ENCODE results near the gene AHCYL2.

The AHCYL2 gene

DNA sequence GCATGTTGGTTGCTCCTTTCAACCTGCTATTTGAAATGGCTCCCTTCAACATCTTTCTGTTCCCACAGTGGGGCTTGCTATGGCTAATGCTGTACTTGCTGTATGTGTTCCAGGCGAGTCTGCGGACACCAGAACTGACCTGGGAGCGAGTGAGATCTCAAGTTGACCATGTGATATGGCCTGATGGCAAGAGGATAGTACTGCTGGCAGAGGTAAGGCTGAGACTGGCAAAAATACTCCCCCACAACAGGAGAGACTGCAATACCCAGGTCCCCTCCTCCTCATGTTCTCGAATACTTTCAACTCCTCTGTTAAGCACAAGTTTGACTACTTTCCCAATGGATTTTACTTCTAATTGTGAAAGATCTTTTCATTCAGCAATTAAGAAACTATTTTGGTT is 197.9 kb downstream of the AHCYL2 start:
- H3K4me3 Mint-ChIP-seq, result no peak overlapping the region
- DNase-seq (ENCODE audit: low spot score), result no peak
- H3K9me3 Mint-ChIP-seq, result no peaks in the 10 kb centered on the region
- no peaks in the 10 kb centered on the region for H3K4me1 Mint-ChIP-seq (ENCODE audit: low read depth)
- no peak overlapping the region for H3K27ac Mint-ChIP-seq
- H3K27me3 Mint-ChIP-seq (ENCODE audit: low read depth), result no peaks in the 10 kb centered on the region
- no peaks in the 10 kb centered on the region for H3K36me3 Mint-ChIP-seq (ENCODE audit: low read depth)

DNA sequence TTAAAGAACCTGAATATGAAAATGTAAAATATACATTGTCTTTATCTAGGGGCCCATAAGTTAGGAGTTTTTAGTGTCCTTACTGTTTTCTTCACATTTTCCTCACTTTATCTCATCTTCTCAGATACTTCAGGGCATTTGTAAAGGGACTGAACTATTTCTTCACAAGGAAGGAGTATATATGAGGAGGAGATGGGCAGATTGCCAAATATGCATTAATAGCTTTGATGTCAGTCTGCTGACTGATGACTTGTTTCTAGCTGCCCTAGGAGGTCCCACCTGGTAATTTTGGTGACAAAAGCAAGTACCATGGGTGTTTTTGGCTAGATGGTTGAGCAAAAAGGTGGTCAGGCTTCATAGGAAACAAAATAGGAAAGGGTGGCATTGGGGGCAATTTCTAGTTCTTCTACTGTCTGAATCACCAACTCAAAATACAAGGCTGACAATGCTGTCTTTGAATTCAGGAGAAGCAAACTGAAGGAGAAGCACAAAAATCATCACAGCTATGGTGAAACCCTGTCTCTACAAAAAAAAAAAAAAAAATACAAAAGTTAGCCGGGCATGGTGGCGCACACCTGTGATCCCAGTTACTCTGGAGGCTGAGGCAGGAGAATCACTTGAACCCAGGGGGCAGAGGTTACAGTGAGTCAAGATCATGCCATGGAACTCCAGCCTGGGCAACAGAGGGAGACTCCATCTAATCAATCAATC is 199.0 kb downstream of the AHCYL2 start:
- Mint-ChIP-seq H3K9me3 (no peaks in the 10 kb centered on the region), H3K27me3 (ENCODE audit: low read depth) (no peaks in the 10 kb centered on the region), H3K36me3 (ENCODE audit: low read depth) (no peaks in the 10 kb centered on the region), H3K4me3 (no peak overlapping the region), H3K27ac (no peak overlapping the region), H3K4me1 (ENCODE audit: low read depth) (no peaks in the 10 kb centered on the region)
- DNase-seq (ENCODE audit: low spot score), result no peak

DNA sequence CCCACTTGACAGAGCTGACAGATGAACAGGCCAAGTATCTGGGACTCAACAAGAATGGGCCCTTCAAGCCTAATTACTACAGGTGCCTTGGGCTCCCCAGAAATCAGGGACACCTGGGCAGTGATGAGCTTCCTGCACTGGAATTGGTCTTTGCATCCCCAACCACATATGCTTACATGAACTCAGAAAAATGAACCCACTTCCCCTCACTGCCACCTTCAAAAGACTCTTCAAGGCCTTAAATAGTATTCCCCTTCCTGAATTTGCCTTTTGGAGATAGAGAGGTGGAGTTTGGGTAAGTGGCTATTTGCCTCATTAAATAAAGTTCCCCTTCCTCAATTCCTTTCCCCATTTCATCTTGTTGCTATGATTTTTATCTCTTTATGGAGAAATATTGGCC is 201.7 kb downstream of the AHCYL2 start:
- Mint-ChIP-seq H3K4me3 (no peak overlapping the region), H3K36me3 (ENCODE audit: low read depth) (no peaks in the 10 kb centered on the region), H3K27me3 (ENCODE audit: low read depth) (no peaks in the 10 kb centered on the region), H3K9me3 (no peaks in the 10 kb centered on the region), H3K27ac (no peak overlapping the region), H3K4me1 (ENCODE audit: low read depth) (no peaks in the 10 kb centered on the region)
- DNase-seq (ENCODE audit: low spot score), result no peak

DNA sequence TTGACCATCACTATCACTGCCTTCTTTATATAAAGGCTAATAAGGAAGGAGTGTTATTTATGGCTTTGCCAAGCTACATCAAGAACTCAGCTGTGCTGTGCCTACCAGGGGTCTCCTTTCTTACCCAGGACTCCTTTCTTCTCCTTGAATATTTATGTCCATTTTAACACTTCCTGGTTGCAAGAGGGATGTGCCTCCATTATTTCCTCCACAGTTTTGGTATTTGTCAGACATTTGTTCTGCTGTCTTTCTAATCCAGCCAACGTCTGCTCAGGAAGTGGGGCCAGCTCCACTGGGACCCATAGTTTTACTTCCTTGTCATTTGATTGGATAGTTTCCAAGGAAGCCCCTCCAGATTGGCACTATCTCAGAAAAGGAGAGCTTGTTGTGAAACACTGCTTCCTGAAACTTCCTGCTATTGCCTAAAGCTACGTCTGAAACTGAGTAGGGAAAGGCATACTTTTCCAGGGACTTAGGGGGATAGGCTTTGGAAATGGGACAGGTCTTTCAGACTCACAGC is 202.8 kb downstream of the AHCYL2 start:
- DNase-seq (ENCODE audit: low spot score), result no peak
- Mint-ChIP-seq H3K36me3 (ENCODE audit: low read depth) (no peaks in the 10 kb centered on the region), H3K4me3 (no peak overlapping the region), H3K9me3 (no peaks in the 10 kb centered on the region), H3K4me1 (ENCODE audit: low read depth) (no peaks in the 10 kb centered on the region), H3K27me3 (ENCODE audit: low read depth) (peaks cover 5% of the 10 kb centered on the region), H3K27ac (no peak overlapping the region)

DNA sequence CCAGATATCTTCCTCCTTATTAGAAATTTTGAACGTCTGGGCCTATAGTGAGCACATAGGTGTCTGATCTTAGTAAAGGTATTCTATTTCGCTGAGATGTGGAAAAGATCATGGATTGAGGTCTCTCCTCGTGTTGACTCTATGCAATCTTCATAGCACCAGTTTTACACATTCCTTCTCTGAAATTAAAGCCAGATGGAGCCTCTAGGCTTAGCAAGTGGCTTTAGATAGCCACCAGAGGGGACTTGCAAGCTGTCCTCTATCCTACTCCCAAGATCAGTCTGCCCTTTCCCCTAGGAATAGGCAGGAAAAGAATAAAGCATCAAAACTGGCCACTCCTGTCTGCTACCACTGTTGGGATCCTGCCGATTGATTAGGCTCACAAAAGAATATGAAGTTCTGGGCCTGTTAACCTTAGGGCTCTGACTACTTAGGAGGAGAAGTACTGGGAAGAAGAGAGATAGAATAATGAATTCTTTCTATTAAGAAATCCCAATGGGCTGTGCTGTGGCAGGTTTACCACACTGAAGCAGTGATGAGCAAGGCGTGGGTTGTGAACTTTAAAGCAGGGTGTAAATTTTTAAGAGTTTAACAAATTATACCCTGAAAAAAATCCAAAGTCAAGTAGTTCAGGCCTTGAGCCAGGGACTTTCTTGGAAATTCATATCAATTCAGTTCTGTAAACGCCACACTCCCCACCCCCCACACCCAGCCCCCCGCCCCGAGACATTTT is 207.2 kb downstream of the AHCYL2 start:
- Mint-ChIP-seq H3K36me3 (ENCODE audit: low read depth) (no peaks in the 10 kb centered on the region), H3K27me3 (ENCODE audit: low read depth) (peaks cover 13% of the 10 kb centered on the region), H3K4me3 (no peak overlapping the region), H3K4me1 (ENCODE audit: low read depth) (peaks cover 25% of the 10 kb centered on the region), H3K27ac (no peak overlapping the region), H3K9me3 (no peaks in the 10 kb centered on the region)
- DNase-seq (ENCODE audit: low spot score), result no peak

DNA sequence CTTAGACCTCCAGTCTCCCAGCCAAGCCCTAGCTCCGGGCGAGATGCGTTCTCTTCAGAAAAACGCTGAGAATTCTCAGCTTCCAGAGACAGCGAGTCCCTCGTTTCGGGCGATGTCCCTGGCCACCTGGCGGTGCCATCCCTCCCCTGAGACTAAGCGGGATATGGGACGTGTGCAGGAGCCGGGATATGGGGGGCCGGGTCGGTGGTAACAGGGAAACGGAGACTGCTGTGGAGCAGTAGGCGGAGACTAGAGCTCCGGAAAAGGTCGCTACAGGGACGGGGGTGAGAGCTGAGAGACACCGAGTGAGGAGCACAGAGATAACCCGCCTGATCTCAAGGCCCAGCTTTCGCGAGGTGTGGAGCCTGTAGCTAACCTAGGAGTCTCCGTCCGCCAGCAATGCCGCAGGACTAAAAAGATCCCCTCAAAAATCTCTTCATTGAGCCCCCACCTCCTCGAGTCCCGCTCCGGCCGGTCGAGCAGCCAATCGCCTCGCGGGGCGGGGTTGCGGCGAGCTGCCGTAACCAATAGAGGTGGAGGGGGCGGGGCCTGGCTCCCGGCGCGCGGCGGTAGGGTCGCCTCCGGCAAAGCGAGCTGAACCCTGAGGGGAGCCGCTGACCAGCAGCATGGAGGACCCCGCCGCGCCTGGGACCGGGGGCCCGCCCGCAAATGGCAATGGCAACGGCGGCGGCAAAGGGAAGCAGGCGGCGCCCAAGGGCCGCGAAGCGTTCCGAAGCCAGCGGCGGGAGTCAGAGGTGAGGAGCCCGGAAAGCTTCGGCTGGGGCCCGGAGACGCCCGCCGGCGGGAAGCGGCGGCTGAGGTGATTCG is 209.2 kb downstream of the AHCYL2 start, which contains the start of gene STRIP2:
Gene STRIP2 (plus strand): TSS at position 586 of the 828 bp plus-strand sequence. CDS start 41 bp downstream, at position 627.
- Mint-ChIP-seq H3K4me3 (peak within 1 kb of the TSS; percentile 94), H3K36me3 (ENCODE audit: low read depth) (no peaks in the 10 kb centered on the region), H3K4me1 (ENCODE audit: low read depth) (peaks cover 33% of the 10 kb centered on the region), H3K27me3 (ENCODE audit: low read depth) (peaks cover 13% of the 10 kb centered on the region), H3K27ac (peak within 1 kb of the TSS; percentile 81), H3K9me3 (no peaks in the 10 kb centered on the region)
- DNase-seq (ENCODE audit: low spot score), result peak; percentile 94

DNA sequence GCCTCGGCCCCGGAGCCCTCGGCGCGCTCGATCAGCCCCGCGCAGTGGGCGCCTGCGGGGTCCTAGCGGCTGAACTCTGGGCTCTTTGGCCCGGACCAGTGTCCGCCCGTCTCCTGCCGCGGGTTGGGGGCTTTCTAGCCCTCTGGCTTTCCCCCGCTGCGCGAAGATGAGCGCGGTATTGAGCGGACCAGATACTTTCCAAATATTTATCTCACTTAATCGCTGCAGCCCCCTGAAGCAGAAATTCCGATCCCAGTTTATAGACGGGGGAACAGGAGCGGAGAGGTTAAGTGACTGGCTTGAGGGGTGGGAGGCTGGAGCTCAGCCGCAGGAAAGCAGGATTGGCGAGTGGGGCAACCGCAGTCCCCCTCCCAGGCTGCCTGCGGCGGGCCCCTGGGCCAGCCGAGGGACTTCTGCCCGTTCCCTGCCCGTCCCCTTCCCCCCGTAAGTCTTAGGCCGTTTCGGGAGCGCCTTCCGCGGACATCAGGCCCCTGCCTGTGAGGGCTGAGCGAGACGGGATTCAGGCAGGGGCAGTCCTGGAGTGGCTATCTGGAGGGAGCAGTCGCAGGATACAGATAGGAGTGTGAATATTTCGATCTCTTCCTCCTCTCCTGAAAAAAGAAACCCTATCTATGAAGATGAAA is 210.0 kb downstream of the AHCYL2 start:
- Mint-ChIP-seq H3K4me1 (ENCODE audit: low read depth) (peaks cover 37% of the 10 kb centered on the region), H3K27ac (peak overlapping the region; percentile 81), H3K27me3 (ENCODE audit: low read depth) (peaks cover 13% of the 10 kb centered on the region), H3K4me3 (peak overlapping the region; percentile 94), H3K36me3 (ENCODE audit: low read depth) (no peaks in the 10 kb centered on the region), H3K9me3 (no peaks in the 10 kb centered on the region)
- DNase-seq (ENCODE audit: low spot score), result no peak

DNA sequence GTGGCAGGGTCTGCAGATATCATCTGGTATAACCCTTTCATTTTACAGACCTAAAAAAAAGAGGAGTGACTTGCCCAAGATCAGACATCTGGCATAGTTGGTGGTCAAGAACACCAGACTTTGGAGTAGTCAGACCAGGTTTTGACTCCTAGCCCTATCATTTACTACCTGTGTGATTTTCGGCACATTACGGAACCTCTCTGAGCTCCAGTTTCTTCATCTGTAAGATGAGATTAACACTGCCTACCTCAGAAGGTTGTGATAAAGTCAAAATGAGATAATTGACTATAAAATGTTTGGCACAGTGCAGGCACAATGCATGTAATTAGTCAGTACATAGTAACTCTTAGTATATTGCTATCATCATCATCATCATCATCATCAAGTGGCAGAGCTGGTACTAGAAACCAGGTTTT is 210.6 kb downstream of the AHCYL2 start:
- Mint-ChIP-seq H3K4me1 (ENCODE audit: low read depth) (peaks cover 42% of the 10 kb centered on the region), H3K4me3 (peak overlapping the region; percentile 94), H3K36me3 (ENCODE audit: low read depth) (peaks cover 4% of the 10 kb centered on the region), H3K27ac (peak overlapping the region; percentile 81), H3K9me3 (no peaks in the 10 kb centered on the region), H3K27me3 (ENCODE audit: low read depth) (peaks cover 13% of the 10 kb centered on the region)
- DNase-seq (ENCODE audit: low spot score), result no peak

DNA sequence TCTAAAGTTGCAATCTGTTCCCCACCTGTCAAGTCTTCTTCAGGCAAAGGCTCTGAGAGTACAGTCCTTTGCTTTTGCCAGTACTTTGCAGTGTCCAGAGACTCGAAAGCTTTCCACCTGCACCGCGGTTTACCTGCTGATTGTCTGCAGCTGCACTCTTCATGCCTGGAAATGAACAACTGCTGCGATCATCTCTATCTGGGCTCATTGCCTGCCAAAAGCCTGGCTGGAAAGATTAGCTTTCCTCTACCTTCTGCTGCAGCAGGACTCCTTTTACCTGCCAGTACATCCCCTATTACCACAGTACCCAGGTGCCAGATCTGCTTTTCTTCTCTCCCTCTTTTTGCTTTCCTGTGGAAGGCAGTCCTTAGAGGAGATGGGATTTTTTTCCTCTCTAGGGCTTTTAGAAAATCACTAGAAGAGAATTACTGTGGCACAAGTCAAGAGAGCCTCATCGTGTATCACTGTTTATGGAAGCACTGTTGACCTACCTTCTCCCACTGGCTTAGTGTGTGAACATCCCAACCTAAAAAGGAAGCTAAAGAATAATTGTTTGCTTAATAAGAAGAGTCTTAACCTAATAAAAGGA is 211.6 kb downstream of the AHCYL2 start:
- H3K9me3 Mint-ChIP-seq, result no peaks in the 10 kb centered on the region
- peak overlapping the region; percentile 3 for H3K27ac Mint-ChIP-seq
- no peak for DNase-seq (ENCODE audit: low spot score)
- peaks cover 13% of the 10 kb centered on the region for H3K27me3 Mint-ChIP-seq (ENCODE audit: low read depth)
- H3K4me3 Mint-ChIP-seq, result peak overlapping the region; percentile 94
- peaks cover 11% of the 10 kb centered on the region for H3K36me3 Mint-ChIP-seq (ENCODE audit: low read depth)
- peaks cover 44% of the 10 kb centered on the region for H3K4me1 Mint-ChIP-seq (ENCODE audit: low read depth)

DNA sequence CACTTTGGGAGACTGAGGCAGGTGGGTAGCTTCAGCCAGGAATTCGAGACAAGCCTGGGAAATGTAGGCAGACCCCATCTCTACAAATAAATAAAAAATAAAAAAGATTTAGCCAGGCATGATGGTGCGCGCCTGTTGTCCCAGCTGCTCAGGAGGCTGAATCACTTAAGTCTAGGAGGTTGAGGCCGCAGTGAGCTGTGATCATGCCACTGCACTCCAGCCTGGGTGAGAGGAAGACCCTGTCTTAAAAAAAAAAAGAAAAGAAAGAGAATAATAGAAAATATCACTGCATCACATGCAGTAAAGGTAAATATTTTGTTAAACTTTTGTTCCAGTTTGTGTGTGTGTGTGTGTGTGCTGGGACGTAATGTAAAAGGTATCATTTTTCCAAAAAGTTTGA is 212.4 kb downstream of the AHCYL2 start:
- H3K27me3 Mint-ChIP-seq (ENCODE audit: low read depth), result peaks cover 8% of the 10 kb centered on the region
- DNase-seq (ENCODE audit: low spot score), result no peak
- H3K27ac Mint-ChIP-seq, result no peak overlapping the region
- H3K36me3 Mint-ChIP-seq (ENCODE audit: low read depth), result peaks cover 11% of the 10 kb centered on the region
- H3K4me3 Mint-ChIP-seq, result no peak overlapping the region
- peaks cover 44% of the 10 kb centered on the region for H3K4me1 Mint-ChIP-seq (ENCODE audit: low read depth)
- H3K9me3 Mint-ChIP-seq, result no peaks in the 10 kb centered on the region

DNA sequence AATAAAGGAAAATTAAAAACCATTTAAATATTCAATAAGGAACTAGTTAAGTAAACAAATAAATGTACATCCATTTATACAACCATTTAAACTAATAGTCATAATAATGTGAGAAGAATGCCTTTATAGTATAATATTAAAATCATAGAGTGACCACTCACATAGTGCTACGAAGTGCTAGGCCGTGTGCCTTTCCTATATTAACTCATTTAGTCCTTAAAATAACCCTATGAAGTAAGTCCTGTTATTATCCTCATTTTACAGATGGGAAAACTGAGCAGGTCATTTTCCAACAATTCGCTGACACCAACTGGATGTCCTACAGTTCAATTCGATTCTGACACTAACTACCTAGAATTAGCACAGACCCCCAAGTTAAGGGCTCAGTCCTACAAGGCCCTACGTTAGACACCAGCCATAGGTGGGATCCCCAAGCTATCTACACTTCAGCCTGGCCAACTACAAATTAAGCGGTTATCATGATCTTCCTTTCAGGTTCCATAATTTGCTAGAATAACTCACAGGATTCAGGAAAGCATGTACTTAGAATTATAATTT is 213.5 kb downstream of the AHCYL2 start:
- H3K27ac Mint-ChIP-seq, result peak overlapping the region; percentile 38
- no peak for DNase-seq (ENCODE audit: low spot score)
- peaks cover 38% of the 10 kb centered on the region for H3K4me1 Mint-ChIP-seq (ENCODE audit: low read depth)
- H3K4me3 Mint-ChIP-seq, result peak overlapping the region; percentile 25
- no peaks in the 10 kb centered on the region for H3K9me3 Mint-ChIP-seq
- peaks cover 1% of the 10 kb centered on the region for H3K27me3 Mint-ChIP-seq (ENCODE audit: low read depth)
- peaks cover 11% of the 10 kb centered on the region for H3K36me3 Mint-ChIP-seq (ENCODE audit: low read depth)

DNA sequence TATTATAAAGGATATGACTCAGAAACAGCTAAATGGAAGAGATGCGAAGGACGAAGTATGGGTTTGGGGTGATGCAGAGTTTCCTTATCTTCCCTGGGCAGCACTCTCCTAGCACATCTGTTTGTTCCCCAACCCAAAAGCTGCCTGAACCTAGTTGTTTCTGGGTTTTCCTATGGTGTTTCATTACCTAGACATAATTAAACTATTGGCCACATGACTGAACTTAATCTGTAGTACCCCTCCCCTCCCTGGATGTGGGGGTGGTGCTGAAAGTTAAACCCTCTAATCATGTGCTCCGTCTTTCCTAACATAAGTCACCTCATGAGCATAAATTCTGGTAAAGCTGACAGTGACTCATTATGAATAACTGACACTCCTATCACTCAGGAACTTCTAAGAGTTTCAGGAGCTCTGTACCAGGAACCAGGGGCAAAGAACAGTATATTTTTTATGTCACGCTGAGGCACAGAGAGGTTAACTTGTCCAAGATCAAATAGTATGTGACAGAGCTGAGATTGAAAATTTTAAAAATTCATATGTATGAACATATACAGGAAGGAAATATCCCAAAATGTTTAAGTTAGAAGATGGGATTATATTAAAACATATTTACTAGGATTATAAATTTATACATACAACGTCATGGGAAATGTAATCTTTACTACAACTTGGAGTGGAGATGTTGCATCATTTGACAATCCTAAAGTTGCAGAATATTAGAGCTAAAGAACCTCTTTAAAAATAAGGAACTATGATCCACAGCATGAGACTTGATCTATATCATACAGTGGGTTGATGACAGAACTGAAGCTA is 214.2 kb downstream of the AHCYL2 start:
- Mint-ChIP-seq H3K4me3 (peak overlapping the region; percentile 32), H3K4me1 (ENCODE audit: low read depth) (peaks cover 36% of the 10 kb centered on the region), H3K27me3 (ENCODE audit: low read depth) (no peaks in the 10 kb centered on the region), H3K9me3 (no peaks in the 10 kb centered on the region), H3K36me3 (ENCODE audit: low read depth) (peaks cover 11% of the 10 kb centered on the region), H3K27ac (peak overlapping the region; percentile 38)
- DNase-seq (ENCODE audit: low spot score), result peak; percentile 84

Data from T-helper 2 cell treated with Interferon-gamma antibody and Interleukin-4, amounts not matched to agents 5 μg/mL and 100 μg/mL, for 36 hours (primary cell).